Activated naive CD4-positive, alpha-beta T cell treated with anti-CD3 and anti-CD28 coated beads, Interleukin-2, amount 50 U/mL, for 24 hours (primary cell): ENCODE measurements around the gene MPND.
"Not testable (repeated sequence)": the region's sequence is repeated elsewhere in the genome, so short reads cannot be mapped to it uniquely, and the experiment has no call there.

Experiments
- H3K27ac Mint-ChIP-seq: one replicate; pipeline ENCODE4 v1.8.0; 2021; ENCODE audit warnings: mild to moderate bottlenecking, mixed read lengths
- H3K27me3 Mint-ChIP-seq: one replicate; pipeline ENCODE4 v1.8.0; 2021; ENCODE audit warnings: mixed read lengths
- H3K36me3 Mint-ChIP-seq: one replicate; pipeline ENCODE4 v1.8.0; 2021; ENCODE audit warnings: mixed read lengths
- H3K4me1 Mint-ChIP-seq: one replicate; pipeline ENCODE4 v1.8.0; 2021; ENCODE audit warnings: mixed read lengths
- H3K4me3 Mint-ChIP-seq: one replicate; pipeline ENCODE4 v1.8.0; 2021; ENCODE audit warnings: mild to moderate bottlenecking, mixed read lengths
- H3K9me3 Mint-ChIP-seq: one replicate; pipeline ENCODE4 v1.8.0; 2021; ENCODE audit warnings: mixed read lengths

The MPND gene

DNA sequence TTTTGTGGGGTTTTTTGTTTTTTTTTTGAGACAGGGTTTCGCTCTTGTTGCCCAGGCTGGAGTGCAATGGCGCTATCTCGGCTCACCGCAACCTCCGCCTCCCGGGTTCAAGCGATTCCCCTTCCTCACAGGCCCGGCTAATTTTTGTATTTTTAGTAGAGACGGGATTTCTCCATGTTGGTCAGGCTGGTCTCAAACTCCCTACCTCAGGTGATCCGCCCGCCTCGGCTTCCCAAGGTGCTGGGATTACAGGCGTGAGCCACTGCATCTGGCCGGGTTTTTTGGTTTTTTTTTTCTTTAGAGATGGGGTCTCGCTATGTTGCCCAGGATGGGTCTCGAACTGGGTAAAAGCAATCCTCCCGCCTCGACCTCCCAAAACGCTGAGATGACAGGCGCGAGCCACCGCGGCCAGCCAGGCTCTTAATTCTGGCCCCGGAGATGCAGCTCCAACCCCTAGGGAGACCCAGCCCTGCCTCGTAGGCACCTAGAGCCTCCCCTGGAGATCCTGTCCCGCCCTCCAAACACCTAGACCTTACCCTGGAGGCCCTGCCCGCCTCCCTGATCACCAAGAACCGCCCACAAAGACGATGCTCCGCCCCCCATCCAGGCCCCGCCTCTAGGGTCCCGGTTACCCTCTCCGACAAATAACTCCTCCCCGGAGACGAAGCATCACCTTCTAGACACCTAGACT lies 14.2 kb upstream of the MPND start:
- H3K27ac Mint-ChIP-seq: peak overlapping the region; percentile 88
- peak overlapping the region; percentile 86 for H3K4me3 Mint-ChIP-seq
- peaks cover 17% of the 10 kb centered on the region for H3K4me1 Mint-ChIP-seq
- H3K36me3 Mint-ChIP-seq, H3K27me3 Mint-ChIP-seq, H3K9me3 Mint-ChIP-seq: not testable (repeated sequence)

DNA sequence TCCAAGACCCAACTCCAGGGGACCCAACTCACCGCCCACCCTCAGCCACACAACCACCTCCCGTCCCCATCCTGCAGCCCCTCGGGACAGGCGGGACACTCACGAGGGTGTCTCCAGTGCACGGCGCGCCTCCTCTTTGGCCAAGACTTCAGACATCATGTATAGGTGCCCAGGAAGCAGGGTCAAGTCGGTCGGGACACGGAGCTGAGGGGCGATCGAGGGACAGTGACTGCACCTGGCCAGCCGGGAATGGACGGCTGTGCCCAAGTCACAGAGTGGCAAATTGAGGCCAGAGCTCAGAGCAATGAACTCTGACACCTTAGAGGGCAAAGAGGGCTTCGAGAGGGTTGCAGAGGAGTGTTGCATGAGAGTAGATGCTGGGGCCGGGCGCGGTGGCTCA lies 13.5 kb upstream of the MPND start:
- Mint-ChIP-seq H3K4me3 (peak overlapping the region; percentile 39), H3K36me3 (no peaks in the 10 kb centered on the region), H3K9me3 (no peaks in the 10 kb centered on the region), H3K27ac (peak overlapping the region; percentile 84), H3K4me1 (peaks cover 17% of the 10 kb centered on the region), H3K27me3 (no peaks in the 10 kb centered on the region)

DNA sequence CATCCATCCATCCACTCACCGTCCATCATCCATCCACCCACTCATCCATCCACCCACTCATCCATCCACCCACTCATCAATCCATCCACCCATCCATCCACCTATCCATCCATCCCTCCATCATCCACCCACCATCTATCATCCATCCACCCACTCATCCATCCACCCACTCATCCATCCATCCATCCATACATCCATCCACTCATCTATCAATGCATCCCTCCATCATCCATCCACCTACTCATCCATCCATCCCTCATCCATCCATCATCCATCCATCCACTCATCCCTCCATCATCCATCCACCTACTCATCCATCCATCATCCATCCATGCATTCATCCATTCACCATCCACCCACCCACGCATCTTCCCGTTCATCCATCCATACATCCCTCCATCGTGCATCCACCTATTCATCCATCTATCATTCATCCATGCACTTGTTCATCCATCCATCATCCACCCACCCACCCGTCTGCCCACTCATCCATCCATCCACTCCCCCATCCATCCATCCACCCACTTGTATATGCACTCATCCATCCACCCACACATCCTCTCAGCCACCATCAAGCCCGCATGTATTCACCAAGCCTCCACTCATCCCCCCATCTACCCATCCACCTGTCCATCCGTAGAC lies 8.3 kb upstream of the MPND start:
- Mint-ChIP-seq H3K4me3 (no peak overlapping the region), H3K27me3 (no peaks in the 10 kb centered on the region), H3K9me3 (no peaks in the 10 kb centered on the region), H3K4me1 (peaks cover 25% of the 10 kb centered on the region), H3K27ac (peak overlapping the region; percentile 19), H3K36me3 (peaks cover 2% of the 10 kb centered on the region)

DNA sequence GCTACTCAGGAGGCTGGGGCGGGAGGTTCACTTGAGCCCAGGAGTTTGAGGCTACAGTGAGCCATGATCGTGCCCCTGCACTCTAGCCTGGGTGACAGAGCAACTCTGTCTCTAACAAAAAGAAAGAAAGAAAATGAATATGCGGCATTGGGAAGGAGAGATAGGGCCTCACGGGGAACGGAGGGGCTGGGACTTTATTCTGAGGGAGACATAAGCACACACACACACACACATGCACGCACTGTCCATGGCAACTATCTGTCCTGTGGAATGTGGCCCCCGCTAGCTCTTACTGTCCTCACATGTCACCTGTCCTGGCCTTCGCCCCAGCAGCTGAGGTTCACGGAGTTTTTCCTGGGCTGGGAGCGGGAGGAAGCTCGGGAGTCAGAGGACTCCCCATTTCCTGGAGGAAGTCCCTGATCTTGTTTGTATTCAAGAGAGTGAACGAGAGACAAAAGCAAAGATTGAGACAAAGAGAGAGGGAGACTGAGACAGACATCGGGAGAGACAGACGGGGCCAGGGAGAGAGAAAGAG lies 5.4 kb upstream of the MPND start:
- no peaks in the 10 kb centered on the region for H3K9me3 Mint-ChIP-seq
- peak overlapping the region; percentile 98 for H3K27ac Mint-ChIP-seq
- peaks cover 2% of the 10 kb centered on the region for H3K36me3 Mint-ChIP-seq
- peak overlapping the region; percentile 97 for H3K4me3 Mint-ChIP-seq
- peaks cover 35% of the 10 kb centered on the region for H3K4me1 Mint-ChIP-seq
- H3K27me3 Mint-ChIP-seq: no peaks in the 10 kb centered on the region

DNA sequence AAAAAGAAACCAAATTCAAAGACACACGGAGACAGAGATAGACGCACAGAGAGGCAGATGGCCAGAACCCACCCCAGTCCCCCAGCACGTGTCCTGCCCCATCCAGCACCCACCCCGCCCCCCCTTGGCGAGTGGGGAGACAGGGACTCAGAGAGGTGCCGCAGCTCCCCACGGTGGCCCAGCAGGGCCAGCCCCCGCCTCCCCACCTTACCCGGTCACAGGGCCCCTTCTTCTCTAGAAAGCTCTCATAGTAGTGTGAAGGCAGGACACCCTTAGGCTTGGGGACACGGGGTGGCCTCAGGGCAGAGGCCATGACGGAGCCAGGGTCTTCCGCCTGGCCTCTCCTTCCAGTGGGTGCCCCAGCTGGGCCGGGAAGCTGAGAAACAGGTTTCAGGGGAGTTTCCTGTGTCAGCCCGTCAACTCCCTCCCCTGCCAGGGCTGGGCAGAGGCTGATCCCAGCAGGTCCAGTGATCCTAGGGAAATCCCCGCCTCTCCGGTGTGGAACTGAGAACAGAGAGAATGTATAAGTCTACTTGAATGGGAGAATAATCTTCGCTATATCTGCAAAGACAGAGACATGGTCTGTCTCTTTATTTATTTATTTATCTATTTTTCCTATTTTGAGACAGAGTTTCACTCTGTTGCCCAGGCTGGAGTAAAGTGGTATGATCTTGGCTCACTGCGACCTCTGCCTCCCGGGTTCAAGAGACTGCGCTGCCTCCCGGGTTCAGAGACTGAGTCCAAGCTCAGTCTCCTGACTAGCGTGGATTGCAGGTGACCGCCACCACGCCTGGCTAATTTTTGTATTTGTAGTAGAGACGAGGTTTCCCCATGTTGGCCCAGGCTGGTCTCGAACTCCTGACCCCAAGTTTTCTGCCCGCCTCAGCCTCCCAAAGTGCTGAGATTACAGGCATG lies 4.7 kb upstream of the MPND start, which contains the start of gene STAP2:
TSS of gene STAP2 (minus strand) at position 387 of the 915 bp plus-strand sequence. CDS start at position 313, 74 bp downstream.
- Mint-ChIP-seq H3K4me3 (peak within 1 kb of the TSS; percentile 97), H3K36me3 (peaks cover 2% of the 10 kb centered on the region), H3K27ac (peak within 1 kb of the TSS; percentile 98), H3K27me3 (no peaks in the 10 kb centered on the region), H3K4me1 (peaks cover 36% of the 10 kb centered on the region), H3K9me3 (no peaks in the 10 kb centered on the region)

DNA sequence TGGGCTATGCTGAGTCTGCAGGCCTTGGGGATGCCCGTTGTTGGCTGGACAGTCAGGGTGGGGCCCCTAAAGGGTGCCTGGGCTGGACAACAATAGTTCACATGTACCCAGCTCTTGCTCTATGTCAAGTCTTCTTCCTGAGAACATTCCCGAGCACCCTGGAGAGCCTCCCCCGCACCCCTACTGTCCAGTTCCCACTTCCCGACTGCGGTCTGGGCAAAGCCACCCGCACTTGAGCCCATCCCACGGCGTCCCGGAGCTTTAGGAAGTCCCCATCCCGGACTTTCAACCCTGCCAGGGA lies 1.1 kb upstream of the MPND start:
- Mint-ChIP-seq H3K36me3 (peaks cover 3% of the 10 kb centered on the region), H3K9me3 (no peaks in the 10 kb centered on the region), H3K4me3 (peak overlapping the region; percentile 89), H3K4me1 (peaks cover 42% of the 10 kb centered on the region), H3K27ac (peak overlapping the region; percentile 95), H3K27me3 (no peaks in the 10 kb centered on the region)

DNA sequence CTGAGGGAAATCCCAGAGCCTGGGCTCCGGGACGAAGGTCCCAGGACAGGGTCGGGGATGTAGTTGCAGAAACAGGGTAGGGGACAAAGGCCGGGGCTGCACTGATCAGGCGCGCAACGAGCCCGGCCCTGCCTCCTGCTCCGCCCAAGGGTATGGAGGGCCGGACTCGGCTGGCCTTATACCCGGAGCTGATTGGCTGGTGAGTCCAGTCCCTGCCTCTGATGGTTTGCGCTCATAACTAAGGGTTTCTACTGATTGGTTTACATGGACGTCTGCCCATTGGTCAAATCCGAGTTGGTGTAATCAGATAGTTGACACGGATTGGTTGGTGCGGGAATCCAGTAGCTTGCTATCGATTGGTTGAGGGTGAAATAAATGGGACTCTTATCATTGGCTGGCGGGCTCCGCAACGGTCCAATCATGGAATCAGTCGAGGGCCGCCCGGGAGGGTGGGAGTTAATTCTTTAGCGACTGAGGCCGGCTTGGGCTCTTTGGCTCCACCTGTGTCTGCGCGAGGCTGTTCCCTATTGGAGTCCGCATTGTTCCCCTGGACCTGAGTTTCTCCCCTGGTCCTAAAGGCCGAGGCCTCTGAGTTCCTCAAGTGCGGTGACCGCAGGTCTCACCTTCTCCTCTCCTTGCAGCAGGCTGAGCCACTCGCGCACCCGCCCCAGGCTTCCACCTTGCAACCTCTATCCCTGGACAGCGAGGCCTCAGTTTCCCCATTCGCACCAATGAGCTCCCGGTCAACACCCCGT lies 570 bp upstream of the MPND start:
- no peaks in the 10 kb centered on the region for H3K9me3 Mint-ChIP-seq
- no peaks in the 10 kb centered on the region for H3K27me3 Mint-ChIP-seq
- peak overlapping the region; percentile 95 for H3K27ac Mint-ChIP-seq
- H3K4me1 Mint-ChIP-seq: peaks cover 40% of the 10 kb centered on the region
- peak overlapping the region; percentile 89 for H3K4me3 Mint-ChIP-seq
- peaks cover 3% of the 10 kb centered on the region for H3K36me3 Mint-ChIP-seq

DNA sequence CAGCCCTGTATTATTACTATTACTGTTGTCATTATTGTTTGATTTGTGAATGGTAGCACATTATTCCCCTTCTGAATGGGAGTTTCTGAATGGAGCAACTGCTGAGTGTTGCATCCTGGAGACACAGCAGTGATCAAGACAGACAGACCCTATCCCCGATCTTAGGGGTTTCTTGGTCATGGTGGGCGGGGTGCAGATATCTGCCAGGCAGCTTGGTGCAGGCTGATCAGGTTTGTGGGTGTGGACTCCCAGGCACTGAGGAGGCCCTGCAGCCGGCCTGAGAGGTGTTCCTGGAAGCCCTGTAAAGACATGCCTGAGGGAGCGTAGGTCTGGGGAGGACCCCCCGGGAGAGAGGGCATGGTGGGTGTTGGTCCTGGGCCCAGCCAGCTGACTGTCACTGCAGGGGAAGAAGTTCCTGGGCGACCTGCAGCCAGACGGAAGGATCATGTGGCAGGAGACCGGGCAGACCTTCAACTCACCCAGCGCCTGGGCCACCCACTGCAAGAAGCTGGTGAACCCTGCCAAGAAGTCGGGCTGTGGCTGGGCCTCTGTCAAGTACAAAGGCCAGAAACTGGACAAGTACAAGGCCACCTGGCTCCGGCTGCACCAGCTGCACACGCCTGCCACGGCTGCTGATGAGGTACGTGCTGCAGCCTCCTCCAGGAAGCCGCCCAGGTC lies 2.1 kb downstream of the MPND start:
- peaks cover 3% of the 10 kb centered on the region for H3K36me3 Mint-ChIP-seq
- no peaks in the 10 kb centered on the region for H3K27me3 Mint-ChIP-seq
- H3K4me1 Mint-ChIP-seq: peaks cover 22% of the 10 kb centered on the region
- peak overlapping the region; percentile 58 for H3K4me3 Mint-ChIP-seq
- H3K9me3 Mint-ChIP-seq: no peaks in the 10 kb centered on the region
- H3K27ac Mint-ChIP-seq: no peak overlapping the region

DNA sequence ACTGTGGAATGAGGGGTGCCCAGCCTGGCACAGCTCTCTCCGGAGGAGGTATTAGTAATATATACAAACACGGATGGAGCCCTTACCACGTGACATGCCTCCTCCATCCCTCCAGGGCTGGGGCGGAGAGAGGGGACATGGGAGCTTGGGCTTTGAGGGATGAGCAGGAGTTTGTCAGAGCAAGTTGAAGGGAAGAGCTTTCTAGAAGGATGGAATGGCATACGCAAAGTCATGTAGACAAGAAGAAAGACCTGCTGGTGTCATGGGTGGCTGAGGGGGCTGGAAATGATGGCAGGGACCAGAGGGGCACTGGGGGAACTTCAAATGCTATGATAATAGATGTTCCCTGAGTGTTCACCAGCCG lies 2.6 kb downstream of the MPND start:
- Mint-ChIP-seq H3K36me3 (peaks cover 3% of the 10 kb centered on the region), H3K27me3 (no peaks in the 10 kb centered on the region), H3K27ac (peak overlapping the region; percentile 46), H3K4me3 (no peak overlapping the region), H3K4me1 (peaks cover 22% of the 10 kb centered on the region), H3K9me3 (no peaks in the 10 kb centered on the region)

DNA sequence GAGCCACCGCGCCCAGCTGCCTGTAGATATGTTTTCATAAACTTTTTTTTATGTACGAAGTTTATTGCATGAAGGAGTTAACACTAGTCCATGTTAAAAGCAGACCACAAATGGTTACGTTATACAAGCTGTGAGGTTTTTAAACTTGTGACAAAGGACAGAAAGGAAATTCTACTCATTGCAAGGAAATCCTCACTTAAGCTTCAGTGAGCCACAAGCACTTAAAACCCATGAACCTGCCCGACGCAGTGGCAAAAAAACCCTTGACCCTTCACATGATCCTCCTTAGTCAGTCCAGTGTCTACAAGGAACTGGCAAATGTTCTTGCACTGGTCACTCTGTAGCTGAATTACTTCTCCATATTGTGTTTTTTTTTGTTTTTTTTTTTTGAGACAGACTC lies 4.2 kb downstream of the MPND start:
- H3K36me3 Mint-ChIP-seq: peaks cover 3% of the 10 kb centered on the region
- no peaks in the 10 kb centered on the region for H3K9me3 Mint-ChIP-seq
- peaks cover 17% of the 10 kb centered on the region for H3K4me1 Mint-ChIP-seq
- H3K4me3 Mint-ChIP-seq: no peak overlapping the region
- H3K27me3 Mint-ChIP-seq: no peaks in the 10 kb centered on the region
- no peak overlapping the region for H3K27ac Mint-ChIP-seq

DNA sequence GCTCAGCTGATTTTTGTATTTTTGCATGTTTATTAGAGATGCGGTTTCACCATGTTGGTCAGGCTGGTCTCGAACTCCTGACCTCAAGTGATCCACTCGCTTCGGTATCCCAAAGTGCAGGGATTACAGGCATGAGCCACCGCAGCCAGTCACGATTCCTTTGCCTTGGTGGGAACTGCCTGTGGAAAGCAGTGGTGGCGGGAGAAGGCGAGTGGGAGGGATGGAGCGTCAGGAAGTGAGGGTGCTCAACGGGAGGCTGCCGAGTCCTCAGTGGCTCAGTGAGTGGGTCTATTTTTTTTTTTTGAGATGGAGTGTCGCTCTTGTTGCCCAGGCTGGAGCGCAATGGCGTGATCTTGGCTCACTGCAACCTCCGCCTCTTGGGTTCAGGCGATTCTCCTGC lies 5.9 kb downstream of the MPND start:
- H3K4me1 Mint-ChIP-seq: peaks cover 10% of the 10 kb centered on the region
- H3K27ac Mint-ChIP-seq, H3K27me3 Mint-ChIP-seq, H3K9me3 Mint-ChIP-seq, H3K4me3 Mint-ChIP-seq, H3K36me3 Mint-ChIP-seq: not testable (repeated sequence)

DNA sequence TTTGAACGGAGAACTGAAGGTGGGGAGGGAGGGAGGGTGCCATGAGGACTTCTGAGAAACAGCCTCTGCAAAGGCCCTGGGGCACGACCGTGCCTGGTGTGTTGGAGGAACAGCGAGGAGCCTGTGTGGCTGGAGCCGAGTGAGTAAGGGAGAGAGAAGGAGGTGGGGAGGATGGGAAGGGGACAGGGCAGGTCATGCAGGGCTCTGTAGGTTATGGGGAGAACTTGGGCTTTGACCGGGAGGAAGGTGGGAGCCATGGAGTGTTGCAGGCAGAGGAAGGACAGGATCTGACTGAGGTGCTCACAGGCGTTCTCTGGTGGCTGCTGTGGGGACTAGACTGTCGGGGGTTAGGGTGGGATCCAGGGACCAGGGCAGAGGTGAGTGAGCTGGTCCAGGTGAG lies 6.7 kb downstream of the MPND start:
- no peaks in the 10 kb centered on the region for H3K27me3 Mint-ChIP-seq

DNA sequence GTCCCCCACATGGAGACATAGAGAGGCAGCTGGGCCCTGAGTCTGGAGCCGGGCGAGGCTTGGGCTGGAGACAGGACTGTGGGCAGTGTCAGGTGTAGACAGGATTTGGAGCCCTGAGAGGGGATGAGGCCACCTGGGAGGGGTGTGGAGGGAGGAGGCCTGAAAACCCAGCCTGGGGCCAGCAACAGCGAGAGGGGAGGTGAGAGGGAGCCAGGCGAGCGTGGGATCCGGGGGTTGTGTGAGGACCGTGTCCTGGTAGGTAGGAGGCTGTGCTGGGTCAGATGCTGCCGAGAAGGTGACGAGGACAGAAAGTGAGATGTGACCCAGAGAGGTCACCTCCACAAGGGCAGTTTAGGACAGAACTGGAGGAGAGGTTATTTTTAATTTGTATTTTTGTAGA lies 7.4 kb downstream of the MPND start:
- Mint-ChIP-seq H3K27me3 (no peaks in the 10 kb centered on the region), H3K4me1 (peaks cover 7% of the 10 kb centered on the region), H3K4me3 (no peak overlapping the region), H3K9me3 (no peaks in the 10 kb centered on the region), H3K27ac (peak overlapping the region; percentile 41), H3K36me3 (peaks cover 3% of the 10 kb centered on the region)

More for the DNA sequence above, 6.7 kb downstream of the MPND start:
- Mint-ChIP-seq H3K4me1 (peaks cover 10% of the 10 kb centered on the region), H3K9me3 (no peaks in the 10 kb centered on the region), H3K36me3 (peaks cover 3% of the 10 kb centered on the region), H3K27ac (peak overlapping the region; percentile 23), H3K4me3 (no peak overlapping the region)

DNA sequence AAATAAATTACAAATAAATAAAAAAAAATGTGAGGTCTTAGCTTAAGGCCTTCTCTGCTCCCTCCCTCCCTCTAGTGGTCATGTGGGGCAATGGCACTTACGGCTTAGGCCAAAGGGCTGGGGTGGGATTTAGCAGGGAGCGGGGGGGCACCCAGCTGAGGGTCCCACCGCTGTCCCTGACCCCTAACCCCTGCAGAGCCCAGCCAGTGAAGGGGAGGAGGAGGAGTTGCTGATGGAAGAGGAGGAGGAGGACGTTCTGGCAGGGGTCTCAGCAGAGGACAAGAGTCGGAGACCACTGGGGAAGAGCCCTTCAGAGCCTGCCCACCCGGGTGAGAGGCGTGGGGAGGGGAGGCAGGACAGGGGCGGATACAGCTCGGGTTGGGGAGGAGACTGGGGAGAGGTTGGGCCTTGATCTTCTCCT lies 9.3 kb downstream of the MPND start:
- Mint-ChIP-seq H3K4me1 (peaks cover 4% of the 10 kb centered on the region), H3K27ac (no peak overlapping the region), H3K9me3 (no peaks in the 10 kb centered on the region), H3K36me3 (no peaks in the 10 kb centered on the region), H3K27me3 (no peaks in the 10 kb centered on the region), H3K4me3 (no peak overlapping the region)

DNA sequence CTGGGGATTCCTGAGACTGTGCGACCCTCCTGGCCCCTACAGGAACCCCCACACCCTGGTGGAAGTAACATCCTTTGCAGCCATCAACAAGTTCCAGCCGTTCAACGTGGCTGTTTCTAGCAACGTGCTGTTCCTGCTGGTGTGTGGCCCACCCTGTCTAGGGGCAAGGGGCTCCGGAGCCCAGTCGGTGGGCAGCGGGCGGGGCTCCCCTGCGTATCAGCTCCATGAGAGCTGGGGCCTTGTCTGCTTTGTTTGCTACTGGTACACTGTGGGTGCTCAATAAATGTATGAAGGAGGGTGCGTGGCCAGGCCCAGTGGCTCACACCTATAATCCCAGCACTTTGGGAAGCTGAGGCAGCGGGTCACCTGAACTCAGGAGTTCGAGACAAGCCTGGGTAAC lies 10.9 kb downstream of the MPND start:
- Mint-ChIP-seq H3K27me3 (no peaks in the 10 kb centered on the region), H3K4me1 (peaks cover 4% of the 10 kb centered on the region), H3K4me3 (no peak overlapping the region), H3K27ac (no peak overlapping the region), H3K36me3 (no peaks in the 10 kb centered on the region), H3K9me3 (no peaks in the 10 kb centered on the region)
